HG02798 (cell line): ENCODE results near the gene CCDC74B.
"Not testable (repeated sequence)": the region's sequence is repeated elsewhere in the genome, so short reads cannot be mapped to it uniquely, and the experiment has no call there.

Experiments used
- ATAC-seq: cut with Tn5 transposase; IDR thresholded peaks from one replicate; pipeline ENCODE4 v1.9.1; 2021; ENCODE audit warnings: mild to moderate bottlenecking; ENCODE audit not compliant: unreplicated experiment, poor library complexity

The CCDC74B gene

DNA sequence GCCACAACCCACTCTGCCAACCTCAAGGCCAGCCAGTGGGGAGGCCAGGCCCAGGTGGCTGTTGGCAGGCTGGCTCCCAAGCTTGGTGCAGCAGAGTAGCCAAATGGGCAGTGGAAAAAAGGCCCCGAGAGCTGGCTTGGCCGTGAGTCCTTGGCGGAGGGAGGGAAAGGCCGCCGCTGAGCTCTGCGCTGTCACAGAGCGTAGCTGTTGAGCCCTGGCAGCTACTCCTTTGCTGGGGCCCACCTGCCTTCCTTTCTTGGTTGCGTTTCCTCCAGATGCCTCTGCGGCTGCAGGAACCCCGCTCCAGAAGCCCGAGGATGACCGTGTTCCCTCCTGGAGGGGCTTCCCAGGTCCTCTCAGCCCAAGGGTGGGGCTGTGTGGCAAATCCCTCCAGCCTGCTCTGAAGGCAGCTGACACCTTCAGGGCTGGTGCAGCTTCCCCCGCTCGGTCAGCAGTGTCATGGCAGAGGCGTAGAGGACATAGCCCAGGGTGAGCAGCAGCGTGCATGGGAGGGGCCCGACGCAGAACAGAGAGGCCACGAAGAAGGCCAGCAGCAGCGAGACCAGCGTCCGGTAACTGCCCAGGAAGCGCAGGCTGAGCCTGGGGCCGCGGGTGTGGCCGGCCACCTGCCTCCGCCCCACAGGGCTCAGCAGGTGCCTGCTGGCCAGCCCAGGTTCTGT is 7.4 kb upstream of the CCDC74B start:
- ATAC-seq, result not testable (repeated sequence)

GRCh38 chr2:130151145-130151512 is 6.2 kb upstream of the CCDC74B start:
- not testable (repeated sequence) for ATAC-seq

DNA sequence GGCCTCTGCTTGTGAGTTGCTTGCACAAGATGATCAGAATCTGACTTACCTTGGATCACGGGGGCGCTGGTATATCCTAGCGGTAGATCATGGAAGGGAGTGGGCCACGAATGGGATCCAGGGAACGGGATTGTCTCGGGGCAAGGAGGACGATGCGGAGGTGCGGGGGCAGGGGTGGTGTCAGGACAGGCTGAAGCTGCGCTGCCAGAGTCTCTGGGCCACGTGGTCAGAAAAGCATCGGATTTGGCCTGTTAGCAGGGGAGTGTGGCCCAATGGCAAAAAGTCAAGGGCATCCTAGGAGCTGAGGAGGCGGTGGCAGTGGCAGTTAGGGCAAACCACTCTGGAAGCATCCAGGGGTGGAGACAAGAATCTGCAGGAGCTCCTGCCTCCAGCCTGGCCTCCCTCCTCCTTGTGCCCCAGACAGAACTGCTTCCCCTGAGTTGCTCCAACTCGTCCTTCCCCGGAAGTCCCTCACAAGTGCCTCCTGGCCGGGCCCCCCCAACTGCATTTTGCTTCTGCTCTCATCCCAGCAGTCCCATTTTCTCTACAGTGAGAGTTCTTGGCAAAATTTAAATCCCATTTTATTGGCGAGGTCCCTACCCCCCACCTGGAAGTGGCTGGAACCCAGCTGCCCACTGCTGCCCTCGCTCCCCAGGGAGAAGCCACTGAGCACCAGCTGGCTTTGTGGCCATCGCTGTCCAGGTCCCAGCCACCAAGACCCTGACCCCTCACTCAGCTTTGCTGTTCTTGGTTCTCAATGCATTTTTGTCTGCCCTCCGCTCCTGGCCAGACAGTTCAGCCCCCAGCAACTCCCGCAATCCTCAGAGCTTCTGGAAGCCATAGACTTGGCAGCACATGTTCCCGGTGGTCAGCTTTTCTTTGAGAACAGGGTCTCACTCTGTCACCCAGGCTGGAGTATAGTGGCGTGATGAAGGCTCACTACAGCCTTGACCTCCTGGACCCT is 5.6 kb upstream of the CCDC74B start:
- no peak for ATAC-seq

GRCh38 chr2:130148515-130148914 is 3.6 kb upstream of the CCDC74B start:
- ATAC-seq, result not testable (repeated sequence)

GRCh38 chr2:130143266-130144039 is 1.5 kb downstream of the CCDC74B start:
- ATAC-seq, result peak; percentile 22

DNA sequence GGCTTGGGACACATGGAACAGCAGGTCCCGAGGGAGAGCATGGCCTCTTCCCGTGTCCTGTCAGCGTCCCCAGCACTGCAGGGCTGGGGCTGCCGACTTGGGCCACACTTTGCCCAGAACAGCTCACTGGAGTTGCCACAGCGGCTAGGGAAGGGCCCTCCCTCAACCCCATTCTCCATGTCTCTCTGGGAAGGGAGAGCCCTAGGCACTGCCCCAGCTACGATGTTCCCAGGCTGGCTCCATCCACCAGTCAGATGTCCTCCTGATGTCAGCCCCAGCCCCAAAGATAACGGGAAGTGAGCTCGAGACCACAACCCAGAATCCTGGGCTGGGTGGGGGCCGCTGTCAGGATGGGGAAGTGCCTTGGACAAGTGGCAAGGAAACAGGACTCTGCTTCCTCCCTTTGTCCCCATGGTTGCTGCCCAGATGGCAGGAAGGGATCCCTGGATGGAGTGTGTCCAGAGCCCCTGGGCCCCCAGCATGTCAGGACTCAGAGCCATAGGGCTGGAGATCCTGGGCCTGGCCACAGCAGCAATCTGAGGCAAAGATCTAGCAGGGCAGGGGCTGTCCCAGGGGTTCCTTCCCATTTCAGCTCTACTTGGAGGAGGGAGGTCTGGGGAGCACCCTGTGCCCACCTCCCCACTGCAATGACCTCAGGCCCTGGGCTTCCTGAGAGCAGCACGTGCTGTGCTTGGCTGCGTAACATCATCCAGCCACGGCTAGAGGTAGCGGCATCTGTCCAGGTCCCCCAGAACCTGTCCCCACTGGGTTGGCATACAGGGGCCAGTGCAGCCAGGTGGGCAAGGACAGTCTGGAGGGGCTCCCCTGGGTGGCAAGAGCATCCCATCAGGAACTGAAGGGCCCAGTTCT is 2.3 kb downstream of the CCDC74B start:
- ATAC-seq, result not testable (repeated sequence)

- not testable (repeated sequence) for ATAC-seq
These were observed 3.1 kb downstream of the CCDC74B start for GRCh38 chr2:130141645-130142370.

GRCh38 chr2:130141002-130141401 is 3.9 kb downstream of the CCDC74B start:
- not testable (repeated sequence) for ATAC-seq

- not testable (repeated sequence) for ATAC-seq
These were observed 4.4 kb downstream of the CCDC74B start for GRCh38 chr2:130140516-130140915.

DNA sequence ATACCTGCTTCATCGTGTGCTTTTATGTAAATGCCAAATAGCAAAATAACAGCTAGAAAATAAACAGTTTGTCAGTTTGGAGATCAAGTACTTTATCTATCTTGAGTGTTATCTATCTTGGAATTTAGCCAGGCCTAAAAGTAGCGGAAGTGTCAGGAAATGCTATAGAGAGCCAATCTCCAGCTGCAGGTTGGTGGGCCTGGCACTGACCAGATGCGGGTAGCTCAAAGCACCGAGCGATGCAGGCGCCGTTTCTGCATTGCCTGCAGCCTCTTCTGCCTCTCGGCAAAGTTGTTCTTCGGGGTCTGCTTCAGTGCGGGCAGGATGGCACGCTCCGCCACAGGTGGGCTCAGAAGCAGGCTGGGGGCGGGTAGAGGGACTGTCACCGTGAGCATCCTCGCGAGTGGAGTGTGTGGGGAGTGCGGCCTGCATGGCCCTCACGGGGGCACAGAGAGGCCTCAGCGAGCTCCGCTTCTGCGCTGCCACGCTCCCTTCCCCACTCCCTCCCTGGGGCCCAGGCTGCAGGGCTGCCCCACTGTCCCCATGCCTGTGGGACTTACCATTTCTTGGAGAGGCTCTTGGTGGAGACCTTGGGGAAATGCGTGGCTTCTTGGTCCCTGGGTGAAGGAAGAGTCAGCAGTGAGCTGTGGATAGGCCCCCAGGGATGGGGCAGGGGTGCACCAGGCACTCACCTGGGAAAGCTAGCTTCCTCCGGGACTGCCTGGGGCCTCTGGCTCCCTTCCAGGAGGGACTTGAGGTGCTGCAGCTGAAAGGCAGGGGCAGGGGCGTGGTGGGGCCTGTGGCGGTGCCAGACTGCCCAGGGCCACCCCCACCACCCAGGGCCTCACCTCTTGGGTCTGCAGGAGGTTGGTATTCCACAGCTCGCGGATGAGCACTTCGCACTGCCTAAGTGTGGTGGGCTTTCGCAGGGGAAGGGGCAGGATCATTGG is 5.3 kb downstream of the CCDC74B start:
- not testable (repeated sequence) for ATAC-seq

- ATAC-seq, result not testable (repeated sequence)
These were observed 6.1 kb downstream of the CCDC74B start for GRCh38 chr2:130138841-130139251.

- ATAC-seq, result not testable (repeated sequence)
These were observed 6.6 kb downstream of the CCDC74B start for GRCh38 chr2:130138326-130138725.

- not testable (repeated sequence) for ATAC-seq
These were observed 7.8 kb downstream of the CCDC74B start for GRCh38 chr2:130137118-130137517.

- ATAC-seq, result not testable (repeated sequence)
These were observed 8.4 kb downstream of the CCDC74B start for GRCh38 chr2:130136546-130136945.

GRCh38 chr2:130135692-130136541 is 9.0 kb downstream of the CCDC74B start:
- ATAC-seq, result no peak

DNA sequence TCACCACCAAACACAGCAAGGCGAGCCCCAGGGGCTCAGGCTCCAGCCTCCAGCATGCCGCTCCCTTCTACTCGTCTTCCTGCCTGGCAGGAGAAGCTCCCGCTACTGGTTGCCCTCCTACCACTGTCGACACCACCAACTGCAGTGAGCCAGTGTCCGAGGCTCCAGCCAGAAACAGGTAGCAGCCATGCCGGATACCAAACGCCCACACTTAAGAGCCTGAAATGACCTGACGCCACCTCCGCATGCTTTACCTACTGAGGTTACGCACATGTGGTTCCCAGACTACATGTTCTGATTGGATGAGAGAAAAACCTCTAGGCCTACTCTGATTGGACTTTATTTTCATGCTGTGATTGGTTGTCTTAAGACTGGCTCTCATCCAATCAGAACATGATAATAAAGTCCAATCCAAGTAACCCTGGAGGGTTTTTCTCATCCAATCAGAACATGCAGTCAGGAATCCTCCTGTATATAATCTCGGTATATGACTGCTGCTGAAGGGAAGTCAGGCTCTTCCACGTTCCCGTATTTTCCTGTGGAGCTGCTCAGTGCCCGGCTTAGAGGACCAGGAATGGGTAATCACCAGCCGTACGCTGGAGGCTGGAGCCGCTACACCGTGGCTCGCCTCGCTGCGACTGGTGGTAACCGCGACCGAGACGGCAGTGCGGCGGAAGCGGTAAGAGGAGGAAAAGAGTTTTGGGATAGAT is 15.6 kb downstream of the CCDC74B start, which contains the start of gene POTEF:
Gene POTEF, minus strand, starts transcription at position 103 of the 710 bp plus-strand sequence. CDS start 8,707 bp downstream, outside the sequence.
- ATAC-seq, result not testable (repeated sequence)
